ENCODE results near the gene SLC30A10. TPM values are rescaled to one million over a fixed set of nuclear protein-coding genes. Genes with fewer than 3 reads are reported as not detected.

SLC30A10 gene
- total RNA-seq, 1 donor from 2014 or later = 1.5 TPM

GRCh38 chr1:219917281-219917680, 11.1 kb downstream of the SLC30A10 start:
- TF ChIP-seq, protein P1, sequence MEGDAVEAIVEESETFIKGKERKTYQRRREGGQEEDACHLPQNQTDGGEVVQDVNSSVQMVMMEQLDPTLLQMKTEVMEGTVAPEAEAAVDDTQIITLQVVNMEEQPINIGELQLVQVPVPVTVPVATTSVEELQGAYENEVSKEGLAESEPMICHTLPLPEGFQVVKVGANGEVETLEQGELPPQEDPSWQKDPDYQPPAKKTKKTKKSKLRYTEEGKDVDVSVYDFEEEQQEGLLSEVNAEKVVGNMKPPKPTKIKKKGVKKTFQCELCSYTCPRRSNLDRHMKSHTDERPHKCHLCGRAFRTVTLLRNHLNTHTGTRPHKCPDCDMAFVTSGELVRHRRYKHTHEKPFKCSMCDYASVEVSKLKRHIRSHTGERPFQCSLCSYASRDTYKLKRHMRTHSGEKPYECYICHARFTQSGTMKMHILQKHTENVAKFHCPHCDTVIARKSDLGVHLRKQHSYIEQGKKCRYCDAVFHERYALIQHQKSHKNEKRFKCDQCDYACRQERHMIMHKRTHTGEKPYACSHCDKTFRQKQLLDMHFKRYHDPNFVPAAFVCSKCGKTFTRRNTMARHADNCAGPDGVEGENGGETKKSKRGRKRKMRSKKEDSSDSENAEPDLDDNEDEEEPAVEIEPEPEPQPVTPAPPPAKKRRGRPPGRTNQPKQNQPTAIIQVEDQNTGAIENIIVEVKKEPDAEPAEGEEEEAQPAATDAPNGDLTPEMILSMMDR (IDR thresholded peaks at IDR 0.05; ENCODE audit: partially characterized antibody, unreplicated experiment) = no peak
- no peak for DNase-seq
- Mint-ChIP-seq H3K4me1 (ENCODE audit: low read depth, unreplicated experiment) (no peaks in the 10 kb centered on the region), H3K27ac (ENCODE audit: unreplicated experiment) (no peak overlapping the region), H3K9me3 (ENCODE audit: unreplicated experiment) (no peaks in the 10 kb centered on the region), H3K36me3 (ENCODE audit: unreplicated experiment) (no peaks in the 10 kb centered on the region), H3K27me3 (ENCODE audit: unreplicated experiment) (no peaks in the 10 kb centered on the region), H3K4me3 (ENCODE audit: unreplicated experiment) (no peak overlapping the region)

DNA sequence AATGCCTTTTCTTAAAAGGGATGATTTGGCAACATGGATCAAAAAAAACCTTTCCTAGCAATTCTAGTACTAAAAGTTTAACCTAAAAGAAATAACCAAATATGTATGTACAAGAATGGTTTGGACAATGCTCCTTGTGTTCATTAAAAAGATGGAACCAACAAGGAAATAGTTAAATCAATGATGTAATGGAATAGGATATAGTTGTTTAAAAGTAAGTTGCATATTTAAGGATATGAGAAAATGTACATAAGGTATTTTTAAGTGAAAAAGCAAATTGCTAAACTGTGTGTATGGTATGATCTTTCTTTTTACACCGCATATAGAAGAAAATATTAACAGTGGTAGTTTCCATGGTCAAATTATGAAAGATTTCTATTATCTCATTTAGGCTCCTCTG, 12.1 kb downstream of the SLC30A10 start:
- Mint-ChIP-seq H3K27me3 (ENCODE audit: unreplicated experiment) (no peaks in the 10 kb centered on the region), H3K27ac (ENCODE audit: unreplicated experiment) (no peak overlapping the region), H3K9me3 (ENCODE audit: unreplicated experiment) (no peaks in the 10 kb centered on the region), H3K4me1 (ENCODE audit: low read depth, unreplicated experiment) (no peaks in the 10 kb centered on the region), H3K4me3 (ENCODE audit: unreplicated experiment) (no peak overlapping the region), H3K36me3 (ENCODE audit: unreplicated experiment) (no peaks in the 10 kb centered on the region)
- DNase-seq = no peak
- TF ChIP-seq, protein P1 (IDR thresholded peaks at IDR 0.05; ENCODE audit: partially characterized antibody, unreplicated experiment) = no peak

- H3K27ac Mint-ChIP-seq (ENCODE audit: unreplicated experiment) = no peak overlapping the region
Observed at GRCh38 chr1:219913005-219913770, 15.2 kb downstream of the SLC30A10 start.

GRCh38 chr1:219910716-219911115, 17.6 kb downstream of the SLC30A10 start:
- TF ChIP-seq, protein P1 (IDR thresholded peaks at IDR 0.05; ENCODE audit: partially characterized antibody, unreplicated experiment) = no peak
- Mint-ChIP-seq H3K27ac (ENCODE audit: unreplicated experiment) (no peak overlapping the region), H3K9me3 (ENCODE audit: unreplicated experiment) (no peaks in the 10 kb centered on the region), H3K27me3 (ENCODE audit: unreplicated experiment) (no peaks in the 10 kb centered on the region), H3K4me1 (ENCODE audit: low read depth, unreplicated experiment) (no peaks in the 10 kb centered on the region), H3K4me3 (ENCODE audit: unreplicated experiment) (no peak overlapping the region), H3K36me3 (ENCODE audit: unreplicated experiment) (no peaks in the 10 kb centered on the region)
- no peak for DNase-seq

More at GRCh38 chr1:219913005-219913770, 15.2 kb downstream of the SLC30A10 start:
- no peak for DNase-seq
- no peaks in the 10 kb centered on the region for H3K4me1 Mint-ChIP-seq (ENCODE audit: low read depth, unreplicated experiment)
- no peak overlapping the region for H3K4me3 Mint-ChIP-seq (ENCODE audit: unreplicated experiment)
- no peaks in the 10 kb centered on the region for H3K36me3 Mint-ChIP-seq (ENCODE audit: unreplicated experiment)
- no peaks in the 10 kb centered on the region for H3K27me3 Mint-ChIP-seq (ENCODE audit: unreplicated experiment)
- TF ChIP-seq, protein P1 (IDR thresholded peaks at IDR 0.05; ENCODE audit: partially characterized antibody, unreplicated experiment) = no peak
- no peaks in the 10 kb centered on the region for H3K9me3 Mint-ChIP-seq (ENCODE audit: unreplicated experiment)

- Mint-ChIP-seq H3K27me3 (ENCODE audit: unreplicated experiment) (no peaks in the 10 kb centered on the region), H3K27ac (ENCODE audit: unreplicated experiment) (no peak overlapping the region), H3K9me3 (ENCODE audit: unreplicated experiment) (no peaks in the 10 kb centered on the region), H3K4me1 (ENCODE audit: low read depth, unreplicated experiment) (no peaks in the 10 kb centered on the region), H3K36me3 (ENCODE audit: unreplicated experiment) (no peaks in the 10 kb centered on the region), H3K4me3 (ENCODE audit: unreplicated experiment) (no peak overlapping the region)
- no peak for DNase-seq
- TF ChIP-seq, protein P1 (IDR thresholded peaks at IDR 0.05; ENCODE audit: partially characterized antibody, unreplicated experiment) = no peak
Observed at GRCh38 chr1:219909476-219909875, 18.9 kb downstream of the SLC30A10 start.
